NOMO-1 treated with dmso at 0.1 percent for 144 hours (cell line): ENCODE results near the gene CEBPG.

ENCODE experiments used
- DNase-seq: peaks from one replicate; lab custom pipeline; 2025; ENCODE audit not compliant: unreplicated experiment; lab: John Stamatoyannopoulos, UW

Gene CEBPG

DNA sequence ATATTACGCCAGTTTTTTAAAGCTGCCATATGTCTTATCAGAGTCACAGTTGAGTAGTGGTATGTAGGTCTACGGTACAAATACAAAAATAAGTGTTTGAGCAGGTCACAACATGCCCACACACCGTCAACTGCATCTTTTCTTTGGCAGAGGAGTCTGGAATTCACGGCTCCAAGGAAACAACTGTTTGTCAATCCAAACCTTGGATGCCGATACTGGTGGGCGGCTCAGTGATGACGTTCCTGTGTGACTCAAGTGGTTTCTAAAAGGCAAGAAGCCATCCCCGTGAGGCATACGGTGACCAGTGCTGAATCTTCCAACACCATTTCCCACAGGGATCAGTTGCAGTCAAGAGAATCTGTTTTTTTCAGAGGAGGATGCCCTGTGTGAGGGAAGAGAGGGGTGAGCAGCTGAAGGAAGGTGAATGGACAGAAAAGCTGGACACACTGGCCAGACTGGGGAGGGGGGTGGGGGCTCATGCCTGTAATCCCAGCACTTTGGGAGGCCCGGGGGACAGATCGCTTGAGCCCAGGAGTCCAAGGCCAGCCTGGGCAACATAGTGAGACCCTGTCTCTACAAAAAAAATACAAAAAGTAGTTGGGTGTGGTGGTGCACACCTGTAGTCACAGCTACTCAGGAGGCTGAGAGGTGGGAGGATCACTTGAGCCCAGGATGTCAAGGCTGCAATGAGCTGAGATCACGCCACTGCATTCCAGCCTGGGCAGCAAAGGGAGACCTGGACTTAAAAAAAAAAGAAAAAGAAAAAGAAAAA is 22.8 kb upstream of the CEBPG start:
- no peak for DNase-seq

GRCh38 chr19:33355535-33355934 is 18.0 kb upstream of the CEBPG start:
- no peak for DNase-seq

GRCh38 chr19:33357556-33357955 is 16.0 kb upstream of the CEBPG start:
- DNase-seq = no peak

GRCh38 chr19:33358408-33358807 is 15.1 kb upstream of the CEBPG start:
- no peak for DNase-seq

DNA sequence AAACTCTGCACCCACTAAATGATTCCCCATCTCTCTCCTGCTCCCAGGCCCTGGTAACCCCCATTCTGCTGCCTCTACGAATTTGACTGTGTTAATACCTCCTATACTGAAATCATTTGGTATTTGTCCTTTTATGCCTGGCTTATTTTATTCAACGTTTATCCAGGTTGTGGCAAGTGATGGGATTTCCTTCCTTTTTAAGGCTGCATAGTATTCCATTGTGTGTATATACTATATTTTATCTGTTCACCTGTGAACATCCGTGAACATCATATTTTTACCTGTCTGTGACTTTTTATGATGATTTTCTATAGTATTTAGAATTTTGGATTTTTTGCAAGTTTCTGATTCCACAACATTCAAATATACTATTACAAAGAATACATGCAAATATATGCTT is 13.9 kb upstream of the CEBPG start:
- DNase-seq = no peak

- no peak for DNase-seq
These were observed 10.8 kb upstream of the CEBPG start for GRCh38 chr19:33362508-33363228.

DNA sequence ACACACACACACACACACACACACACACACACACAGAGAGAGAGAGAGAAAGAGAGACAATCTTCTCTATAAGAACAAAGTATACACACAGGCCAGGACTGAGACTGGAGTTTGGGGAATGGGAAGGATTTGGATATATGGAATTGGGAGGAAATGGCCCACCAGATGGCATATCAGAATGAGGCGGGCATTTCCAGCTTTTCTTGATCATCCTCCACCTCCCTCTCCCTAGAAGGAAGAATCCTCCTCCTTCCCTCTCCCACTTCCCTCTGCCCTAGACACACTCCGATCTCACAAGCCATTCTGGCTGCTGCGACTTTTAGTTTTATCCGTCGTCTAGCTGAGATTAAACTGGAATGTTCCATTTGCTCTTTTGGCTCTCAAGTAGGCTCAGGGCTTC is 10.0 kb upstream of the CEBPG start:
- DNase-seq = no peak

DNA sequence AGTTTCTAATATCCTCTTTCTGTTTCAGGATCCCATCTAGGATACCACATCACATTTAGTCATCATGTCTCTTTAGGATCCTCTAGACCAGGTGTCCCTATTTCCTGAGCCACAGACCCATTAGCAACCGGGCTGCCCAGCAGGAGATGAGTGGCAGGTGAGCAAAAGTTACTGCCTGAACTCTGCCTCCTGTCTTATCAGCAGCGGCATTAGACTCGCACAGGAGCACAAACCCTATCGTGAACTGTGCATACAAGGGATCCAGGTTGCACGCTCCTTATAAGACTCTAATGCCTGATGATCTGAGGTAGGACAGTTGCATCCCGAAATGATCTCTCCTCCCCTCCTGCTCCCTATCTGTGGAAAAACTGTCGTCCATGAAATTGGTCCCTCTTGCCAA is 7.8 kb upstream of the CEBPG start:
- no peak for DNase-seq

GRCh38 chr19:33366127-33366526 is 7.4 kb upstream of the CEBPG start:
- no peak for DNase-seq

DNA sequence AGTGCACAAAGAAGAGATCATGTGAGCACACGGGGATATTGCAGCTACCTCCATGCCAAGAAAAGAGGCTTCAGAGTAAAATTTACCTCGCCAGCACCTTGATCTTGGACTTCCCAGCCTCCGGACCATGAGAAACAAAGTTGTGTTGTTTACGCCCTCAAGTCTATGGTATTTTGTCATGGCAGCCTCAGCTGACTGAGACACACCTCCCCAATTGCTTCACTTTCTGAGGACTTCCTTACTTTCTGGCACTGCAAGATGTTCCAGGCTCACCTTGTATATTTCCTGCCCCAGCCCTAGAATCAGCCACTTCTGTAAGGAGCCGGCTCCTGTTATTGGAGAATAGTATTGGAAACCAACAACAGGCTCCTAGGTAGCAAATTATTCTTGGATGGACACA is 6.6 kb upstream of the CEBPG start:
- DNase-seq = no peak

- DNase-seq = no peak
These were observed 5.2 kb upstream of the CEBPG start for GRCh38 chr19:33368074-33368864.

GRCh38 chr19:33370783-33371182 is 2.7 kb upstream of the CEBPG start:
- no peak for DNase-seq

GRCh38 chr19:33374236-33374714 is 766 bp downstream of the CEBPG start:
- peak; percentile 41 for DNase-seq

DNA sequence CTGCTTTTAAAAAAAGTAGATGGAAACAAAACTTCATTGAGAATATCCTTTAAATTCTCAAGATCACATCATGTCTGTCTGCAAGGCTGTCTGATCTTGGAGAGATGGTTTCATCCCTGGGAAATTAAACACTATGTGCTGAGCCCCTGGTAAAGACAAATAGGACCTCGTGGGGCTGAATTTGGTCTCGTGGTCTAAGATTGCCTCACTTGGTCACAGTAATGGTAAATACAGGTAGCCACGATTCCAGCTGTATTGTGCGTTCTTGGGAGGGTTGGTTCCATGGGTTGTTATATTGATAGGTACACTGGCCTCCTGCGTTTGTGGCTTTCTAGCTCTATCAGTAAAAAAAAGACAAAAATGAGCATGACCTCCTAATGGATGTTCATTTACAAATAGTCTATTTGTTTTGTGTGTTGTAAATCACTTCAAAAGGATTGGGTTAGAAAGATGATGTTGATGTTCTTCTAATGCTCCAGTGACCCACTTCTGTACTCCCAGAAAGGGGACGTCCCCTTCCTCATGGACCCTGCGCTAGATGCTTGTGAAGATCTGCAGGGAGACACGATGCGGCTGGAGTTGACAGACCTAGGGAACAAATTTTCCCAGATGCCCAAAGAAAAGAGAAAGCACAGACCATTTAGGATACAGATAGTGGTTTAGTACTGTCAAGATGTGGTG is 1.8 kb downstream of the CEBPG start:
- DNase-seq = no peak

DNA sequence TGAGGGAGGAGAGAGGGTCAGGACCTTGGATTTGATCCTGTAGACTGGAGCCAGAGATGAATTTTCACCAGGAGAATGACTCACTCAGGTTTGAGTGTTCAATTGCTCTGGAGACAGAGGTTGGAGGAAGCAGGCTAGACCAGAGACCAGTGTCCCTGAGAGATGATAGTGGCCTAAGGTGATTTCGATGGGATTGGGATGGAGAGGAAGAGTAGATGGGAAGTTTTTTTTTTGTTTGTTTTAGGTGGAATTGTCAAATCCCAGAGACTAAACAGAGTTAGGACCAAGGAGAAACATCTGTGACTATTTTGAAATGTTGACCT is 2.3 kb downstream of the CEBPG start:
- no peak for DNase-seq

DNA sequence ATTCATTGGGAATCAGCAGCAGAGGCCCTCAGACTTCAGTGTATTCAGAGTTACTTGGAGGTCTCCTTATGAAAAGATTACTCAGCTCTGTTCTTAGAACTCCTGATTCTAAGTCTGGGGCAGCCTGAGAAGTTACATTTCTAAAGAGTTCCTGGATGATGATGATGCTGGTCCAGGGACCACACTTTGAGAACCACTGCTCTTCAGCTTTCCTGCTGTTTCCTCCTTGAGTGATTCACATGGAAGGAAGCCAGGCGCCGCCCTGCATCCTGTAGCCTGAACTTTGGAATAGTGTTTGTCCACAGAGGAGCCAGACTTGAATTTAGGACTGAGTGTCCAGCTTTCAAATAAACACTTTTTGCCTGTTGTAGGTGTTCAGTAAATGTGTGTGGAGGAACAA is 2.9 kb downstream of the CEBPG start:
- no peak for DNase-seq

GRCh38 chr19:33376941-33377557 is 3.5 kb downstream of the CEBPG start:
- no peak for DNase-seq

GRCh38 chr19:33377586-33378475 is 4.3 kb downstream of the CEBPG start:
- DNase-seq = no peak

- no peak for DNase-seq
These were observed 5.8 kb downstream of the CEBPG start for GRCh38 chr19:33379151-33379829.
